LoVo (cell line): ENCODE data around the gene GRID2.

ENCODE experiments used
- DNase-seq: peaks from one replicate; pipeline ENCODE4 v3.0.0-alpha.2; 2016; ENCODE audit warnings: low spot score

Gene GRID2

GRCh38 chr4:92529510-92529909, 225.7 kb downstream of the GRID2 start:
- DNase-seq: no peak

GRCh38 chr4:92535599-92535998, 231.8 kb downstream of the GRID2 start:
- DNase-seq: no peak

GRCh38 chr4:92551616-92552015, 247.8 kb downstream of the GRID2 start:
- DNase-seq: no peak

GRCh38 chr4:92566269-92566668, 262.5 kb downstream of the GRID2 start:
- no peak for DNase-seq

GRCh38 chr4:92580816-92581215, 277.1 kb downstream of the GRID2 start:
- no peak for DNase-seq

- no peak for DNase-seq
Observed at GRCh38 chr4:92599044-92599443, 295.3 kb downstream of the GRID2 start.

GRCh38 chr4:92600638-92601037, 296.9 kb downstream of the GRID2 start:
- no peak for DNase-seq

- DNase-seq: no peak
Observed at GRCh38 chr4:92606227-92606626, 302.5 kb downstream of the GRID2 start.

- DNase-seq: no peak
Observed at GRCh38 chr4:92615049-92615448, 311.3 kb downstream of the GRID2 start.

- no peak for DNase-seq
Observed at GRCh38 chr4:92618968-92619367, 315.2 kb downstream of the GRID2 start.

- DNase-seq: no peak
Observed at GRCh38 chr4:92629302-92629701, 325.5 kb downstream of the GRID2 start.

GRCh38 chr4:92634882-92635281, 331.1 kb downstream of the GRID2 start:
- no peak for DNase-seq

- no peak for DNase-seq
Observed at GRCh38 chr4:92636038-92636806, 332.5 kb downstream of the GRID2 start.

- DNase-seq: no peak
Observed at GRCh38 chr4:92641409-92641808, 337.6 kb downstream of the GRID2 start.

- DNase-seq: no peak
Observed at GRCh38 chr4:92646826-92647225, 343.1 kb downstream of the GRID2 start.

- DNase-seq: no peak
Observed at GRCh38 chr4:92651536-92651935, 347.8 kb downstream of the GRID2 start.

GRCh38 chr4:92654084-92654483, 350.3 kb downstream of the GRID2 start:
- DNase-seq: no peak

- DNase-seq: no peak
Observed at GRCh38 chr4:92657695-92658094, 353.9 kb downstream of the GRID2 start.

GRCh38 chr4:92658318-92658717, 354.6 kb downstream of the GRID2 start:
- no peak for DNase-seq

- no peak for DNase-seq
Observed at GRCh38 chr4:92677805-92678204, 374.0 kb downstream of the GRID2 start.

- DNase-seq: no peak
Observed at GRCh38 chr4:92678292-92678691, 374.5 kb downstream of the GRID2 start.

- no peak for DNase-seq
Observed at GRCh38 chr4:92679149-92679548, 375.4 kb downstream of the GRID2 start.

GRCh38 chr4:92714640-92715039, 410.9 kb downstream of the GRID2 start:
- no peak for DNase-seq

- no peak for DNase-seq
Observed at GRCh38 chr4:92733231-92733630, 429.5 kb downstream of the GRID2 start.
